HG03045 (cell line): ENCODE data around the gene LRIT1.

Source experiments
- ATAC-seq: cut with Tn5 transposase; IDR thresholded peaks from one replicate; pipeline ENCODE4 v1.9.1; 2021; ENCODE audit warnings: mild to moderate bottlenecking, moderate library complexity; ENCODE audit not compliant: unreplicated experiment

Gene LRIT1

DNA sequence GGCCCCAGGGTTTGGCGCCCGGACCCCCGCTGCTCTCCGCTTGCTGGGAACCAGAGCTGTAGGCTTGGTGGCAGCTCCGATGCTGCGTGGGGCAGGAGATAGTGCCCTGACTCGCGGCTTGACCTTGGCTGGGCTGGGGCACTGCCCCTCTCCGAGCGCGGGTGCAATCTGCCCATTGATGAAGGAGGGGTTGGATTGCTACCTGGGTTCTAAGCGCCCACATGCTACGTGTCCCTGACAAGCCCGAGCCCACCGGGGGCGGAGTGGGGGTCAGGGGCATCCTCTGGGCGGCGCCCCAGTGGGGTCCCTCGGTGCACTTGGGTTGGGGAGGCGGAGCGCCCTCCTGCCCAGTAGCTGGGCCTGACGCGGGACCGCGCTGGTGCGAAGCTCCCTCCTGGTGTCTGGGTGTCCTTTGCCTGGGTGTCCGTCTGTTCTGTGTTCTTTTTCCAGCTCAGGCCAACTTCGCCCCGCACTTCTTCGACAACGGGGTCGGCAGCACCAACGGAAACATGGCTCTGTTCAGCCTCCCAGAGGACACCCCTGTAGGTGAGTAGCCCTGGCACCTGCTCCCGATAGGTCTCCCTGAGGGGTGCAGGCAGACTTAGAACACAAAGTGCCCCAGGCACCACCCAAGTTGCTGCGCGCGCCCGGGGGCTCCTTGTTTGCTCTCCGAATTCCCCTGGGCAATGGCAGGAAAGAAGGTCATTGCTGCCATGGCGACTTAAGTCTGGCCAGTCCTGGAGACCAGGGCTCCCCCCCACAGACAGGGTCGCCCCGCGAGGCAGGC lies 46.1 kb downstream of the LRIT1 start:
- ATAC-seq, result peak; percentile 3

DNA sequence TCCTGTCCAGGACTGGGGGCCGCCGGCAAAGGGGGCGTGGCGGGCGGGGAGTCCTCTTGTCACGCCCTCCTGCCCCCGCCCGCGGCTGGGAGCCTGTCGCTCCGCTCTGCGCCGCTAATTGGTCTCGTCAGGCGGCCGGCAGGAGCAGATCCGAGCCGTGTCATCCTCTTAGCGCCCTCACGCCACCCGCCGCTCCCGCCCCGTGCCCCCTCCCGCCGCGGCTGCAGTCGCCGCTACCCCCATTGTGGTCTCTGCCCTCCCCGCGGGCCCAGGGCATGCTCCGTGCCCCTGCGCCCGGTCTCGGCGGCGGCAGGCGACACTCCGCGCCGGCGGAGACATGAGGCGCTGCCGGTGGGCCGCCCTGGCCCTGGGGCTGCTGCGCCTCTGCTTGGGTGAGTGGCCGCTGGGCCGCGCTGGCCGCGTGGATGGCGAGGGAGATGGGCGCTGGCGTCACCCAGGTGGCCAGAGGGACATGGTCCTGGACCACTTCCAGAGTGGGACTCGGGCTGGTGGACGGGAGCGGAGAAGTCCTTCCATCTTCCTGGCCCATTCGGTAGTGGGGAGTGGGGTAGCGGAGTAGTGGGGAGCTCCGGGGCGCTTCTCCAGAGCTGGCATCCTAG lies 46.8 kb downstream of the LRIT1 start, which contains the start of gene CDHR1:
TSS of gene CDHR1 (plus strand) at position 114 of the 620 bp plus-strand sequence. CDS start at position 338, 224 bp downstream.
- peak; percentile 76 for ATAC-seq

DNA sequence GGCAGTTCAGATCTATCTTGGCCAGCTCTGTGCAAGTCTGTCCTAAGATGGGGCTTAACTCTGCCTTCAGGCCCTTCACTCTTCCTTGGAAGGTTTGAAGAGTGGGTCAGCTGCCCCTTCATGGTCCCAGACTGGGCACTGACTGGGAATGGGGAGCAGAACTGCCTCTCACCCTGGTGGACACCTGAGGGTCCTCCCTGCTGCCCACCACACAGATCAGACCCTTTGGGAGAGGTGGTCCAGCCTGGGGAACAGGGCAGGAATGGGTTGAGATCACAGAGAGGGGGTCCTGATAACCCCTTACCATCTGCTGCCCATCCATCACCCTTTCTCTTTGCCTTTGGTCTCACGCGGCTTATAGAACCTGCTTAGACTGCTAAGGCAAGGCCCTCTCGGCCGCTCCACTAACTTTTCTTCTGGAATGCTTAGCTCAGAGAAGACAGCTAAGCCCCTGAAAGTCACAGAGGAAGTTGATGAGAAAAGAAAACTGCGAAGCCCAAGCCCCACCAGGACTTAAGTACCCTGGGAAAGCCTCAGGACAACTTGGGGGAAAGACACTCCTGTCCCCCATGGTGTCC lies 47.4 kb downstream of the LRIT1 start:
- peak; percentile 27 for ATAC-seq

DNA sequence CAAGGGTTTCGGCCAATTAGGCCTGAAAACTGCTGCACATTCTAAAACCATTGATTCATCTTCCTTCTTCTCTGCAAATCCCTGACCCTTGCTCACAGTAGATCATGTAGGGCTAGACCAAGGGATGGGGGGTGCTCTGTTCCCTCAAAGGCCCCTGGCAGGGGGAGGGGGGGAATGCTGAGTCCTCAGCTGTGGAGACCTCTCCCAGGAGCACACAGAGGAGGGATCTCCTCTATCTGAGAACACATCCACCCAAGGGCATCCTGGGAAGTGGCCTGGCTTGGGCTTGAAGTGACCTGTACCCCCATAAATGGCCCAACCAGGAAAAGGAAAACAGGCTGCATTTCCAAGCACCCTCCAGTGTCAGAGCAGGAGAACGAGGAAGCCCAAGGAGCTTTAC lies 48.0 kb downstream of the LRIT1 start:
- ATAC-seq, result no peak

DNA sequence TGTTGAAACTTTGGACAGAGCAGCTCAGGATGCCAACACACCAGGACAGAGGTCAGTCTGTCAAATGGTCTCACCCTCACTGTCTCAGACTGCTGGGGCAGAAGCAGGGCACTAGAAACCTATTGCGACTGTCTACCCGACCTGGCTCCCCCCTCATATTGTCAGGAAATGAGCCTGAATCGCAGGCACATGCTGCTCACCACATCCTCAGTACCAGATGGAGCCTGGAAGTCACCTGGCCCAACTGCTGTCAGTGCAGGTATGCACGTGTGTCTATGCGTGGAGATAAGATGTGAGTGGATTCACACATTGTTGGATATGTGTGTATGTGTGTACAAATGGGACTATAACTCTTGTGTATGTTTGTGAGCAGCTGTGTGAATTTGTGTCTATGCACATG lies 50.2 kb downstream of the LRIT1 start:
- ATAC-seq, result no peak

DNA sequence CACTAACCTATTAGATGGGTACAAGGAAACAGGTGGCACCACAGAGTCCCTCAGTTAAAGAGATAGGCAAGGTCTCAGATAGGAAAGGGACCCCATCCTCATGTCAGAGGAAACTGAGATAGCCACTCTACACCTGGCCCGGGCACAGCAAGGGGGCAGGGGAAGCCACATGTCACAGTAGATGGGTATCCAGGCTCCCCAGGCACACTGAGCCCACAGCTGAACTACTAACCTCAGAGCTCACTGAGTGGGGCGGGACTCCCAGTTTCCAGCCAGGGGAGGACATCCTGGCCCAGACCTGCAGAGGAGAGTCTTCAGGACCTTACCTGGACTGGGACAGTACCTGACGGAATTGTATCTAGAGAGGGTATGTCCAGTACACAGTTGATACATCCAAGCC lies 50.7 kb downstream of the LRIT1 start:
- no peak for ATAC-seq

DNA sequence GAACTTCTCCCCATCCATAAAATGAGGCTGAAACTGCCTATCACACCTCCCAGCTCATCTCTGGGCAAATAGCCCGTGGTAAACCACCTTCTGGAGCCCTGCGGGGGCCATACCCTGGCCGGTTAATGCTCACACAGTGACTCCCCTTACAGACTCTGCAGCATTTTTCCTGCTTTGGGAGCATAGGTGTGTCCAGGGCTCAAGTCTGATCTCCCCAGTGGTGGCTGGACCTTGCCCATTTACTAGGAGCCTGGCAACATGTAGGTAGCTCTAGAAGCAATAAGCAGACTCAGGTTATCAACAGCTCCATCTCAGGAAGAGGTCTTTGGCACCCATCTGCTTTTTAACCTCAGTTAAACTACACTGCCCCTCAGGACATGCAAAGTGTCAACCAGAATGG lies 52.5 kb downstream of the LRIT1 start:
- no peak for ATAC-seq

DNA sequence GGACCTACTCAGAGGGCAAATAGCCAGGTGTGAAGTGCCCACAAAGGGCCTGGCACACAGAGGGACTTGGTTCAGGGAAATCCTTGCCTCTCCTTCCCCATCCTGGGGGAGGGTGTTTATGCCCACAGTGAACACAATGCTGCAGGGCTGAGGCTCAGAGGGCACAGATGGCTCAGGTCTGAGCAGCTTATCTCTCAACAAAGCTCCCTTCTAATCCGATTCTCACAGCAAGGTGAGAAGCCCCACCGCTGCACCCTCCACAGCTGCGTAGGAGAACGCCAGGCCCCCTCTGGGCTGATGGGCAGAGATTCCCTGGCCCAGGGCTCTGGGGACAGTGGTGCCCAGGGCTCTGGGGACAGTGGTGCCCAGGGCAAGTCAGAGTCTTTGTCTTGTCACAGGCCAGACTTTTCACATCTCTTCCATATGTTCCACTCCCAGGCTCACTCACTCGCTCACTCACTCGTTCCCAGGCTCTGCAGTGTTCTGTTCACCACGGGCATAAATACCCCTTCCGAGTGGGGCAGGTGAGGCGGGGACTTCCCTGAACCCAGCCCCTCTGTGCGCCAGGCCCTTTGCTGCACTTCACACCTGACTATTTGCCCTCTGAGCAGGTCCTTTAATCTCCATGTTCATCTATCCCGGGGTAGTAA lies 55.7 kb downstream of the LRIT1 start:
- no peak for ATAC-seq

DNA sequence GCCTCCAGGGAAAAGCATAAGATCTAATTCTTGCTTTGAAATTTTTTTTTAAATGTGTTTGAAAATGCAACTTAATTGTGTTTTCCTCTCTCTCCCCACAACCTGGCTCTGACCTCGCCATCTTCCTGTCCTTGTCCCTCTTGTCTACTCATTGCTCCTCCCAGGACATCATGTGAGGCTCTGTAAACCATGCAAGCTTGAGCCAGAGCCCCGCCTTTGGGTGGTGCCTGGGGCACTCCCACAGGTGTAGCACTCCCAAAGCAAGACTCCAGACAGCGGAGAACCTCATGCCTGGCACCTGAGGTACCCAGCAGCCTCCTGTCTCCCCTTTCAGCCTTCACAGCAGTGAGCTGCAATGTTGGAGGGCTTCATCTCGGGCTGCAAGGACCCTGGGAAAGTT lies 56.8 kb downstream of the LRIT1 start:
- ATAC-seq, result no peak

DNA sequence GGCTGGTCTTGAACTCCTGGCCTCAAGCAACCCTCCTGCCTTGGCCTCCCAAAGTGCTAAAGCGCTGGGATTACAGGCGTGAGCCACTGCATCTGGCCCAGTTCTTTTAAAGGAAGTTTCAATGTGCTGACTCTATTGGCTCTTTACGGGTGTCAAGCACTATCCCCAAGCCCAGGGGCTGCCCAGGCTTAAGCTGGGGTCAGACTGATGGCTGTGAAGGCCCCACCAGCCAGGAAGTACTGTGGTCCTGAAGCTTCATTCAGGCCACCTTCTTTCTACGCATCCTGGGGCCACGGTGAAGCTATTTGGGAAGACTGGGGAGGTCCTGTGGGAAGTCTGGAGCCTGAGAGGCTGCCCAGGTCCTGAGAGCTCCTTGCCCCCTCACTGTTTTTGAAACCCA lies 59.7 kb downstream of the LRIT1 start:
- ATAC-seq, result no peak
